NCI-H748 (cell line): ENCODE data around the gene LCE2C.

Source experiments
- DNase-seq: peaks from one replicate; lab custom pipeline; 2025; ENCODE audit not compliant: unreplicated experiment; lab: John Stamatoyannopoulos, UW

LCE2C gene

GRCh38 chr1:152718238-152718637 is 43.2 kb downstream of the LCE2C start:
- no peak for DNase-seq

DNA sequence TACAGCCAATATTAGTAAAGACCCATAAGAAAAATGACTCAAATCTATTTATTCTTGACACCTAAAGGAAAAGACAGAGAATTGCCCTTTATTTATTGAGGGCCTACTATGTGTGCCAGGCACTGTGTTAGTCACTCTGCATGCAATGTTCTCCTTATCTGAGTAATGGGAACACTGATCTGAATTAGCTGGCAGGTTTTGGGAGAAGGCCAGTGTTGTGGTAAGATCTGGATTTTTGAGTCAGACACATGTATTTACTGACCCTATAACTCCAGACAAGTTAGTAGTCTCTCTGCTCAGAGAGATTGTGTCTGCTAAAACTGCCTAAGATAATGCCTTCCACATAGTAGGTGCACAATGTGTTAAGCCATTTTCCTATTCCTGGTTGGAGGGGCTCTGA is 50.2 kb downstream of the LCE2C start:
- no peak for DNase-seq
